ENCODE measurements around the gene IVD.
A peak's percentile ranks its signal among the peaks of the same experiment; 100 is the strongest.

Gene IVD

DNA sequence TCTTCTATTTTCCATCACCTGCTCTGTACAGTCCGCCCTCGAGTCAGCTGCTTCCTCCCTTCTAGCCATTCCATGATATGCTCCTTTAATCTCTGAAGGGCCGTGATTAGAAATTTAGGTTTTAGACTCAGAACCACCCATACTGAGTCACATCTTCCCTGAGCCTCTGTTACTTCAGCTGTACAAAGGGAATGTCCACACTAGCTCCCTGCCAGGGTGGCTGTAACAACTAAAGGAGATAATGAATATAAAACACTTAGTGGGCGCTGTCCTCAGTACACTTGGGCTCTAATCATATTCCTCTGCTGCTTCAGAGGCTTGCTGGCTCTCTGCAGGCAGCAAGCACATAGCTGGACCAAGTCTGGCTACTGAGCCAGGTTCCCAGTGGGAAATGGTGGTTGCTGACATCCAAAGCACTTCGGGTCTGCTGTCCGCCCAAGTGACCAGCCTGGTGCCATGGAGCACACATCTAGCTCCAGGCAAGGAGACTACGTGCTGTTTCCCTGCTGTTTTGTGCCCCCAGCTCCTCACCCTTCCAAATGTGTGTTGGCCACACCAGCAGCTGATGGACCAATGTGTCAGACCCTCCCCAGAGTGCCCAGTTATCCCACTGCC, 64.3 kb downstream of the IVD start:
- no peak for DNase-seq (ENCODE audit: low read depth)
- TF ChIP-seq, protein P1, sequence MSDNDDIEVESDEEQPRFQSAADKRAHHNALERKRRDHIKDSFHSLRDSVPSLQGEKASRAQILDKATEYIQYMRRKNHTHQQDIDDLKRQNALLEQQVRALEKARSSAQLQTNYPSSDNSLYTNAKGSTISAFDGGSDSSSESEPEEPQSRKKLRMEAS (IDR thresholded peaks at IDR 0.05; ENCODE audit: low read depth, low read length) = no peak
- TF ChIP-seq MYC (IDR thresholded peaks at IDR 0.05; ENCODE audit: low read depth, low read length) (no peak), CTCF (IDR thresholded peaks at IDR 0.05; ENCODE audit: low read depth, low read length) (no peak), POLR2A (IDR thresholded peaks at IDR 0.05; ENCODE audit: extremely low read depth, insufficient read length) (no peak)
- H3K4me3 ChIP-seq (ENCODE audit: low read depth, low read length) = peak overlapping the region; percentile 49

- TF ChIP-seq MYC (IDR thresholded peaks at IDR 0.05; ENCODE audit: low read depth, low read length) (peak; percentile 80), CTCF (IDR thresholded peaks at IDR 0.05; ENCODE audit: low read depth, low read length) (no peak), POLR2A (IDR thresholded peaks at IDR 0.05; ENCODE audit: extremely low read depth, insufficient read length) (peak; percentile 48)
- TF ChIP-seq, protein P1 (IDR thresholded peaks at IDR 0.05; ENCODE audit: low read depth, low read length) = 0 out of 2 replicates have a peak, but pooled peaks have one; percentile 34
- peak within 1 kb of the TSS; percentile 67 for H3K4me3 ChIP-seq (ENCODE audit: low read depth, low read length)
Measured at GRCh38 chr15:40470423-40471104, 65.0 kb downstream of the IVD start, which contains the start of gene CHST14. CHST14 (plus strand) TSS chr15:40470984; CDS start chr15:40471214, 230 bp downstream.

More at GRCh38 chr15:40470423-40471104, 65.0 kb downstream of the IVD start, which contains the start of gene CHST14:
- DNase-seq (ENCODE audit: low read depth) = peak; percentile 83

All from NB4 (cell line).